Stimulated activated CD8-positive, alpha-beta memory T cell treated with anti-CD3 and anti-CD28 coated beads, Interleukin-7, amount 100 ng/mL, for 48 hours (primary cell): ENCODE measurements around the gene PIGW.
"Not testable (repeated sequence)": the region's sequence is repeated elsewhere in the genome, so short reads cannot be mapped to it uniquely, and the experiment has no call there.

Experiments
- DNase-seq, 2 donors: peaks; one replicate each; pipeline ENCODE4 v3.0.0-alpha.2; 2020; ENCODE audit warnings: low read depth in 1 of 2; ENCODE audit errors: extremely low read depth in 1 of 2

PIGW gene

DNA sequence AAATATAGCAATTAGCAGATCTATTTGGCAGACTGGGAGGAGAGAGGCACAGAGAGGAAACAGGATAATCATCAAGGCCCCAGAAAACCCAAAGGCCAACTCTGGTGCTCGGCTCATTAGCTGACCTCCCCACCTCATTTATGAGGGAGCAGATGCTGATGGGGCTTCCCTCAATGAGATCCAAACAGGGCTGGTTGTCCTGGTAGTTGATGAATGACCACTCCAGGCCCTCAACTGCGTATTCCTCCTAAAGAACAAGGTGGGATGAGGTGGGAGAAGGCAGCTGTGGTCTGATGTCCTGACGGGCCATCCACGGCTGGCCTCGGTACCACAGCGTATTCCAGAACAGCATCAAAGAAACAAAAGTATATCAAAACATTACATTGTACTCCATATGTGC, 27.5 kb upstream of the PIGW start:
- DNase-seq = no peak

- DNase-seq = not testable (repeated sequence)
These were observed 26.3 kb upstream of the PIGW start for GRCh38 chr17:36508439-36508838.

DNA sequence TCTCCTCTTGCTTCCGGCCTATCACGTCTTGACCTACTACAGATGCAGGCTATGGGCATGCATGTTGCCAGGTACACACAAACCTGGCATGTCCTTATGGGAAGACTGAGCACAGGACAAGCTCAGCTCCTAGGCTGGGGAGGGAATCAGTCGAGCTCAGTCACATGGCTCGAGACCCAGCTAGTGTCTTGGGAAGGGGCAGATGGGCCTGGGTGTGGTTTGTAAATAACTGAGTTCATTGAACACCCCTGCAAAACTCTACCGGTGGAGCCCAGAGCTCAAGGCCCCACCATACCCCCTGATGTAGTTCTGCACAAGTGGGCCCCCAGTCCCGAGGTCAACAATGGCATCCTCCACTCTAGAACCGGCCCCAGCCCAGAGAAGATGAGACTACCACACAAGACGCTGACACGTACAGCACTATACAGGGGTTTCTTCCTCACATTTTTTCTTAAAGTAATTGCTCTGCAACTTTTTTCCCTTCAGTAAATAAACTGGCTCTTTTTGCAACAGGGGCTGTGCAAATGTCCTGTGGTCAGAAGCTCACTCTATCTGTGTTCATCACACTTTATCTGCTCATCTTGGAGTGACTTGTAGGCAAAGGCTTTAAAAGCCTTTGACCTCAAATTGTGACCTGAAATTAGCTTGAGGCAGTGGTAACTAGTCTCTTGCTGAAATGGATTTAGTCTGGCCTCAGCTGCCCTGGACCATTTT, 25.4 kb upstream of the PIGW start:
- no peak for DNase-seq

DNA sequence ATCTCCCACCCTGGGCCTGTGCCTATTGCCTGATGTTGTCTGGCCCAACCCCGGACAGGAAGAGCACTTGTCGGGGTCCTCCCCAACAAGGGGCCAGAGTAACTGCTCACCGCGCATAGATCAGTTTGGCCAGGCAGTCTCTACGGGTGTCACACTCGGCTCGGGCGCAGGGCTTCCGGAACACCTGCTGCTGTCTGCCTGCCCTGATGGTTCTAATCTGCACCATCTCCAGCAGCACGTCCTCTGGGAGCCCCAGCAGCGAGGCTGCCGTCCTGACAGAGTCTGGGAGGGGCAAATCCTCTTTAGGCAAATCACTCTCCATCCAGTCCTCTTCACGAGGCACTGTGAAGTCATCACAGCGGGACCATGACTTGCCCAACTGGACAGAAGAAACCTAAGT, 24.2 kb upstream of the PIGW start:
- DNase-seq = no peak

GRCh38 chr17:36511216-36511615, 23.6 kb upstream of the PIGW start:
- DNase-seq = no peak

DNA sequence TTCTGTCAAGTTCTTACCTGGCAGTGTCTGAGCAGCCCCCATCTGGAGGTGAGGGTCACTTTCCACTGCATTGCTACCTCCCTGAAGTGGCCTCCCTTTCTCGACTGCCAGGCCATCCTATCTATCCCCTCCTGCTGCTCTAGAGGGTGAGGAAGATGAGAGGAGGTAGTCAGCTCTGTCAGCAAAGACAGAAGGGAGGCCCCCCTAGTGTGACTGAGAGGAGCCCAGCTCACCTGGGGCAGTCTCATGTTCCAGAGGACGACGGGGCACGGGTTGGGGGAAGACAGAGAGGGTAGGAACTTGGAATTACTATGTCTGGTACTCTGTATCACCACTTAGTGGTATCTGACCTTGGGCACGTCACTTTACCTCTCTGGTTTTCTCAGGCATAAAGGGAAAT, 22.1 kb upstream of the PIGW start:
- DNase-seq = no peak

DNA sequence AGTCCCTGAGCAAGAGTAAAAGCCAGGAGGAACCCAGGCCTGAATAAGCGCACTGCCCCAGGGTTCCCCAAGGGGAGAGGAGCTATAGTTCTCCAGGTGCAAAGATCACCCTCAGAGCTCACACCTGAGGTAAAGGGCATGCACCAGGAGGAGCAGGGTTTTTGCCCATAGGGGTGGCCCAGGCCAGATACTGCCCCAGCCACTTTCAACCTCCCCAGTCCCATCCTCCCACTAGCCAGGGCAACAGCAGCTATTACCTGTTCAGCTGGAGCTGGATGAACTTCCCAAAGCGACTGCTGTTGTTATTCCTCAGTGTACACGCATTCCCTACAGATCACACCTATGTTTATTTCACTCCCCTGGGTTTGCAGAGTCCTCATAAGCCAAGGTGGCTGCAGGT, 19.9 kb upstream of the PIGW start:
- no peak for DNase-seq

DNA sequence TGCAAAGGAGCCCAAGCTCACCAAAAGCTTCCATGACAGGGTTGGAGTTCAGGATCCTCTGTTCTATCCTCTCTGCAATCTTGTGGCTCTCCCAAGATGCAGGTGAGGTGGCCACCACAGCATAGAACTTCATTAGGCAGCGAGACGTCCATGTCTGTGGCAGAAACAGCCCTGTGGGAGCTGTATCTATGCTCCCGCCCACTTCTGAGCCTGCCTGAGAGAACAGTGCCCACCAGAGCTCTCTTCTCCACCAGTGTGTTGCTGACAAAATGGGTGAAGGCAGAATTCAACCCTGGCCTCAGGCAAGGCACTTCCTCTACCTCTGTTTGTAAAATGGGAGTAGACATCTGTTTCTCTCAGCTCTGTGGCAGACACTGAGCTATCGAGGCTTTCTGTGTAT, 18.9 kb upstream of the PIGW start:
- no peak for DNase-seq

GRCh38 chr17:36523113-36523512, 11.7 kb upstream of the PIGW start:
- no peak for DNase-seq

DNA sequence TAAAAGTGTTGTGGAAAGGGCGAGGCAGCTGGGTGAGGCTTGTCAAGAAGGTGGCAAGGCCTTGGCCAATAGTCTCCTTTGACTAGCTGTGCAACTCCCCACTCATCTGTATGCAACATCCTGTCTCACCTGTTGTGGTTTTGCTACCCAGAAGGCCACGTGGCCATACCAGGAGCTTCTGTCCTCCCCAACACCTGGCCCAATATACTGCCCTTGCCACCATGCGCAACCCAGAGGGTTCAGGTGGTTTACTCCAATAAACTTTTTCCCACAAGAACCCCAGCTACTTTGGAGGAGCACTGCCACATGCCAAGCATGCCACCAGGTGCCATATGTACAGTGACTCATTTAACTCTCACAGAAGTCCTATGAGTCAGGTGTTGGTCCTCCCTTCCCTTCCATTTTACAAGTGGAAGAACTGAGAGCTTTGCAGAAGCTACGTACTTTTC, 10.3 kb upstream of the PIGW start:
- no peak for DNase-seq

DNA sequence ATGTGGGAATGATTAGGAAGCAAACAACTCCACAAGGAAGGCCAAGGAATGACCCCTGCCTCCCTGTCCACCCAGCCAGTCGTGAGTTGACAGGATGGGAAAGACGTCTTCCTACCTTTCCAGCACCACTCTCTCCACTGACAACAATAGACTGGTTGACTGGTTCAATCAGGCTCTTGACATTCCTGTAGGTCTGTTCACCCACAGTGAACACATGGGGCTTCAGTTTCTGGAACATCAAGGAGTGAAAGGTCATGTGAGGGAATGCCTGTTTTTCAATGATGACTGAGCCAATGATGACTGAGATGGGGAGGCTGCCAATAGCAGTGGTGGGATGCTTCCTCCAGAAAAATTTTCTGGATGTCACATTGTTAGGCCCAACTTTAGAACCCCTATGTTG, 9.7 kb upstream of the PIGW start:
- DNase-seq = no peak

DNA sequence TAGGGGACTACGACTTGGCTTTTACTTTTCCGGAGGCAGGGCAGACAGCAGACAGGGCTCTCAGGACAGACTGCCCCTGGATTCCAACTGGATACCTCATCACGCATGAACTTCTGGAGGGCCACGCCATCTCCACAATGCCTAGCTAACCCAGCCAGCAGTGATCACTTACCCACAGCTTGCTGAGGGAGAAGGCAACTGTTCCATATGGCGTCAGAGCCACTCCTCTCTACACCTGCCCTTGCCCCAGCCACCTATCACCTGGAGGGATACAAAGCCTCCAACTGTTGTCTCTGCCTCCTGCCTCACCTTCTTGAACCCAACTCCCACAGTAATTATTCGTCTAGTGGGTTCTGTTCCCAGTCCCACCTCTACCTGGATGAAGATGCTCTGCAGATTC, 8.9 kb upstream of the PIGW start:
- no peak for DNase-seq

DNA sequence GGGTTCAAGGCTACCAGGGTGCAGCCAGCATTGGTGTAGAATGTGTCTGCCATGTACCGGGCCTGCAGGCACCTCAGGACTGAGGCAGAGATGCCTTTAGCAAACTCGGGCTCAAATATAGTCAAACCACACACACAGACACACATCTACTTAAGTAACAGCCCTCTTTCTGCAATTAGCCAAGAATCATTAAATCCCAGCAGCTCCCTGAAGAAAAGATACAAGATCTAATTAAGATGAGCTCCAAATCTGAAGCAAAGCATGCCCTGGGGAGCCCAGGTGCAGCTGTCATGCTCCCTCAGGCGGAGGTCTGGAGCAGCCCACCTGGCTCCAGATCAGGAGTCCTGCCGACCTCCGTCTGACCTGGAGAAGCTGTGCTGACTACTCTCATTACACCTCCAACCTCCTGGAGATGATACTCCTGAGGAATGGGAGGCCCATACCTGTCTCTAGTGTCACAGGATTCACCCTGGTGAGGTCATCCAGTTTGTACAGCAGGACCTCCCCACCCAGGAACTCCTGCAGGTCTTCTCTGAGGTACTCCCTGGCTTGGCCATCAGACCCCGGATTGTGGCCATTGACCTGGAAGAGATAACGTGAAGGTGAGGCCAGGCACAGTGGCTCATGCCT, 7.1 kb upstream of the PIGW start:
- no peak for DNase-seq

- DNase-seq = no peak
These were observed 5.7 kb upstream of the PIGW start for GRCh38 chr17:36529121-36529520.

DNA sequence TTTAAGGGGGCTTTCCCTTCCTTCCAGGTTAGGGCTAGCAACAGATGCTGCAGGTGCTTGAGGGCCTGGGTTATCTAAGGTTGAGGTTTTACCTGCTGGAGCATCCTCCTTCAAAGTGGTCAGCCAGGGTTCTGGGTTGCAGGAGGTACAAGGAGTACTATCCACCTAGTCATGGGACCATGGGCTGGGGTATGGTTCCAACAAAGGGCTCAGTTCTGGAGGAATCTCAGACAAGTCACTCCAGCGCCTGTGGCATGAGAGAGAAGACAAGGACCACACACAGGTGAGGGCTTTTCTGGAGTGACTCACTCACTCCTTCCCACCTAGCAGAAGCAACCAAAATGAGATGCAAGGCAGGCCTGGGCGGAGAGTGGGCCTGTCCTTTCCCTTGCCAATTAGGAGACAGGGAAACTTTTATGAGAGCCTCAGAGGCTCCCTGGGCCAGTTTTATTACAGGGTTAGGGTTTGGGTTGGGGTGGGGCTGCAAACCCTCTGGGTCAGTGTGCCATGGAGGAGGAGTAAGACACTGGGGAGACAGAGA, 2.3 kb upstream of the PIGW start:
- DNase-seq = no peak

DNA sequence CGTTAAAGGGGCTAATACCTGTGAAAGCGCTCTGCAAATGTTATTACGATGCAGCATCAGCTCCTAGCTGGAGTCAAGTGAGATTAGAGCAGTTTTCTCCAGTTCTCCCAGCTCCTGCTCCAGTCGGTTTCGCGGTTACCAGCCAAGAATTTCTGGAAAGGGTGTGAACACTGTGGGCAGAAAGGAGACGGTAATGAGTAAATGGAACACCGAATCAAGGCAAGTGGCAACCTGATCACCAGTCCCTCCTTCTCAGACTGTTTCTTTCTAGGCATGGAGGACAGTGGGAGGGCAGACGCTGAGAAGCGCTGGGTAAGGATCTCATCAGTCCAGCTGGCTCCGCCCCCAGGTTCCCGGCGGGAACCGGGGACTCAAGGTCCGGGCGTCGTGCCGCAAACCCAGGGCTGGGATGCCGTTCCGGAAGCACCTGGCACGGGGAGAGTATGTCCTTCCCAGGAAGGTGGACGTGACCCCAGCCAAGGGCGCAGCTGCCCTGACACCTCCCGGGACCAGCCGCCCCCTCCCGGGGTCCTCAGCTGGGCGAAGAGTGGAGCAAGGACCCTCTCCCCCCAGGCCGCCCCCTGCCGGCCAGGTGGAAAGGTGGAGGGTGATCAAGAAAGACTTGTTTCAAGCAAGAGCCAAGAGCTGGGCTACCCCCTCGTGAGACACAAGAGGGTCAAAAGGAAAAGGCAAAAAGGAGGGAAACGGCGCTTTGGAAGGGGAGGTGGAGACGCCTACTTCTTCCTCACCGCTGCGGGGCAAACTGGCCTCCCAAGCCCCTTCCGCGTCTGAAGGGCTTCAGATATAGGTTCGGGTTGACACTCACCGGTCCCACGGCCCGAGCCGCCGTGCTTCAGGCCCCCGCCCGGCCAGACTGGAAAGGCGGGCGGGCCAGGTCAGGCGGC, 600 bp upstream of the PIGW start:
- peak in 1 of 2 donors; percentile 16 for DNase-seq

GRCh38 chr17:36535669-36536081, 888 bp downstream of the PIGW start:
- no peak for DNase-seq

DNA sequence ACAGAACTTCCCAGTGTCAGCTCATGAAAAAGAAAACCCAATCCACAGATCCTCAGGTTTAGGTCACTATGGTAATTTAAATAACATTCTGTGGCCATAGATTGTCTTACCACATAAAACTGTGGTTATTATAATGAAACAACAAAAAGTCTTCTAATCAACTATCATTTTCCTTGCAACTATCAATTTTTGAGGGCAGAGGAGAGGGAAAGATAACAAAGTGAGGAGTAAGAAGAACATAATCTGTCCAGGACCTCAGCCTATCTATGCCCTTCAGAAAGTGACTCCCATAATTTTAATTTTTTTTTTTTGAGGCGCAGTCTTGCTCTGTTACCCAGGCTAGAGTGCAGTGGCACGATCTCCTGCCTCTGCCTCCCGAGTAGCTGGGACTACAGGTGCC, 5.9 kb downstream of the PIGW start:
- DNase-seq = no peak

- no peak for DNase-seq
These were observed 8.0 kb downstream of the PIGW start for GRCh38 chr17:36542755-36543154.

DNA sequence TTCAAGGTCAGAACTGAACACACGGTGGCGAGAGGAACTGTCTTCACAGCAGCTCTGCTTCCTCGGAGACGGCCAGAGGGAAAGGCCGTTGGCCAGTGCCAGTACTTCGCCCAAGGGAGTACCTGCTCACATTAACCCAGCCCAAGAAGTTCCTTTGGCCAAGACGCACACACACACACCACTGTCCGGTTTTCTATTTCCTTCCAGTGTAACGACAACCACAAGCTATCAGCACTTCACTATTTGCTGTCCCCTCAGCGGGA, 9.2 kb downstream of the PIGW start:
- no peak for DNase-seq

GRCh38 chr17:36544307-36545076, 9.7 kb downstream of the PIGW start, which contains the start of gene GGNBP2:
TSS of gene GGNBP2 (plus strand) at chr17:36544919. CDS start at chr17:36545725, 806 bp downstream.
- DNase-seq = peak; percentile 83 to 86
